Measurements from ENCODE around the gene PTPN3. TPM values are rescaled to one million over a fixed set of nuclear protein-coding genes. Genes with fewer than 3 reads are reported as not detected.

Gene PTPN3
- total and polyA plus RNA-seq, 12 donors: 3.1 to 70.7 (median 49.6) TPM

DNA sequence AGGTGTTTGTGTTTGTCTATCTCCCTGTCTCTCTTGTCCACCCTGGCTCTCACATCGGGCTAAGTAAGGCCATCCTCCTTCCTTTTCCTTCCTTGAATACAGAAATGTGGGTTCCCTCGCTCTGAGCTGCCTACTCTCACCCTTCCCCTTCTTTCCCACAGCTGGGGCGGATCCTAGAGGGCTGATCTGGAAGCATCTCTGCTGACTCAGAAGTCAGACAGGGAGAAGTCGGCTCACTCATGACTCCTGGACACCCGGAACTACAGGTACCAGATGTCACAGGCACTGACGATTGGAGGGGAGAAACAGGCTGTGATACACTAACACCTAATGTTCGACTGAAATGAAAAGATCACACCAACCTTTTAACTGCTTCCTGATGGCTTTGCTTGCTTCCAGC is 41.3 kb downstream of the PTPN3 start:
- 84 to 85% methylated on average over 7 of the region's 7 CpGs for WGBS, 2 donors
- DNase-seq (no peak), ATAC-seq (no peak)
- Histone ChIP-seq H3K4me3 (no peak overlapping the region), H3K36me3 (peaks cover 0 to 13% (median 0%) of the 10 kb centered on the region in 9 donors), H3K9me3 (no peaks in the 10 kb centered on the region), H3K27me3 (peaks cover 0 to 45% (median 0%) of the 10 kb centered on the region in 7 donors), H3K27ac (no peak overlapping the region), H3K4me1 (no peaks in the 10 kb centered on the region)
- TF ChIP-seq, protein P1, sequence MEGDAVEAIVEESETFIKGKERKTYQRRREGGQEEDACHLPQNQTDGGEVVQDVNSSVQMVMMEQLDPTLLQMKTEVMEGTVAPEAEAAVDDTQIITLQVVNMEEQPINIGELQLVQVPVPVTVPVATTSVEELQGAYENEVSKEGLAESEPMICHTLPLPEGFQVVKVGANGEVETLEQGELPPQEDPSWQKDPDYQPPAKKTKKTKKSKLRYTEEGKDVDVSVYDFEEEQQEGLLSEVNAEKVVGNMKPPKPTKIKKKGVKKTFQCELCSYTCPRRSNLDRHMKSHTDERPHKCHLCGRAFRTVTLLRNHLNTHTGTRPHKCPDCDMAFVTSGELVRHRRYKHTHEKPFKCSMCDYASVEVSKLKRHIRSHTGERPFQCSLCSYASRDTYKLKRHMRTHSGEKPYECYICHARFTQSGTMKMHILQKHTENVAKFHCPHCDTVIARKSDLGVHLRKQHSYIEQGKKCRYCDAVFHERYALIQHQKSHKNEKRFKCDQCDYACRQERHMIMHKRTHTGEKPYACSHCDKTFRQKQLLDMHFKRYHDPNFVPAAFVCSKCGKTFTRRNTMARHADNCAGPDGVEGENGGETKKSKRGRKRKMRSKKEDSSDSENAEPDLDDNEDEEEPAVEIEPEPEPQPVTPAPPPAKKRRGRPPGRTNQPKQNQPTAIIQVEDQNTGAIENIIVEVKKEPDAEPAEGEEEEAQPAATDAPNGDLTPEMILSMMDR (IDR thresholded peaks at IDR 0.05): no peak
- intact Hi-C loops (cut with DNase I): no loop called here

DNA sequence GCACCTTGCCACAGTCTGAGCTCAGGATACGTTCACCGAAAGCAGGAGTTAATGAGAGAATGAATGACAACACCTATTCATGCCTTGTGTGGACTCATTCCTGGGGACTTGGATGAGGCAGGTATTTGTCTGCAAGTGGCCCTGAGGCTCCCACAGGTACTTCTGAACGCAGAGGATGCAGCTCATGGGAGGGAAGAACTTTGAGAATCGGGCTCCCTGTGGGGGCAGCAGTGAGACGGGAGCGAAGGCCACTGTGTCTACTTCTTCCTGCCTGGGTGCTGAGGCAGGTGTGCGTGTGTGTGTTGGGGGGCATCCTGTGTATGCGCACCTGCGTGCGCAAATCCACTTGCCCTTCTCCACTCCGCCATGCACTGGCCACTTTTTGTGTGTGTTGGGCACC is 42.2 kb downstream of the PTPN3 start:
- Histone ChIP-seq H3K27ac (no peak overlapping the region), H3K4me3 (no peak overlapping the region), H3K9me3 (no peaks in the 10 kb centered on the region), H3K4me1 (no peaks in the 10 kb centered on the region), H3K36me3 (peaks cover 0 to 8% (median 0%) of the 10 kb centered on the region in 9 donors), H3K27me3 (peaks cover 0 to 37% (median 0%) of the 10 kb centered on the region in 7 donors)
- intact Hi-C loops (cut with DNase I): no loop called here
- 80 to 85% methylated on average over 11 of the region's 11 CpGs for WGBS, 2 donors
- DNase-seq (no peak), ATAC-seq (no peak)
- TF ChIP-seq, protein P1 (IDR thresholded peaks at IDR 0.05): no peak

DNA sequence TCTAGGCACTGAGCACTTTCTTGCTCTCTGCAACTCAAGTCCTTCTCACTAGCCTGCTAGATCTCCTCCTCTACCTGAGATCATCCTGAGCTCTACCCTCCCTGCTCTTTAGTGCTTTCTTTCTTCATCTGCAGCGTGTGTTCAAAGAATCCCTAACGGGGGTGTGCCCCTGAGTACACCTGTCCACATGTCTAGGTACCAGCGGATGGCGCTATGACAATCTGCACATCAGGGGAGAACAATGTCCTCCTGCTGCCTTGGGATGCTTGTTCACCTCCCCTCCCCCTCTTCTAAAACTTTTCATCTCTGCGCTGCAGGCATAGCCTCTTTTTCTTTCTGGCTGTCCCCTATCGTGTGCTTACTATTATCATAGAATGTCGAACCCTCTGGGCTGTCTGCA is 42.7 kb downstream of the PTPN3 start:
- no peak overlapping the region for H3K27ac ChIP-seq
- TF ChIP-seq, protein P1 (IDR thresholded peaks at IDR 0.05): no peak
- peaks cover 0 to 8% (median 0%) of the 10 kb centered on the region in 9 donors for H3K36me3 ChIP-seq
- H3K4me3 ChIP-seq: no peak overlapping the region
- intact Hi-C loops (cut with DNase I): no loop called here
- peaks cover 0 to 37% (median 0%) of the 10 kb centered on the region in 7 donors for H3K27me3 ChIP-seq
- no peaks in the 10 kb centered on the region for H3K9me3 ChIP-seq
- no peaks in the 10 kb centered on the region for H3K4me1 ChIP-seq
- ATAC-seq (no peak), DNase-seq (no peak)
- WGBS, 2 donors: 78 to 79% methylated on average over 7 of the region's 7 CpGs

DNA sequence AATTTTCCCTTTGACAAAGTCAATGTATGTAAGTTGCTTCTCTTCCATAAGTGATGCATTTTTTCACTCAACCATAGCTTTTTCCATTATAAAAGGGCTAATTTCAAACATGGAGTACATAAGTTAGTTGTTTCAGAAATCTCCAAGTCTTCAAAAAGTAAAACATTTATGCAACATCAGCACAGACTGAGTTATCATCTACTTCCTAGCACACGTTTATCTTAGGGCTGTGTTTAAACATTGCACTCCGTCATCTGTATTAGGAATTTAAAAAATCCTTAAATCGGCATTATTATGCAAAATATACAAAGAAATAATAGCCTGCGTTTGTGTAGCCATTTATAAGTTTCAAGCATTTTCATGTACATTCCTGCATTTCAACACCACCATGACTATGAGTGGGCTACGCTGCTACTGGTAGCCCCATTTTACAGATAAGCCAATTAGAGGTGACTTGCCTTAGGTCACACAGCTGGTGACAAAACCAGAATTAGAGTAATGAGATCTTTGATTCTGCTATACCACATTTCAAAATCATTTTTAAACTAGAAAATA is 43.4 kb downstream of the PTPN3 start:
- Histone ChIP-seq H3K27me3 (peaks cover 0 to 36% (median 0%) of the 10 kb centered on the region in 7 donors), H3K36me3 (peaks cover 0 to 8% (median 0%) of the 10 kb centered on the region in 9 donors), H3K4me1 (no peaks in the 10 kb centered on the region), H3K4me3 (no peak overlapping the region), H3K9me3 (no peaks in the 10 kb centered on the region), H3K27ac (no peak overlapping the region)
- no peak for DNase-seq
- ATAC-seq: no peak
- 81 to 84% methylated on average over 5 of the region's 5 CpGs for WGBS, 2 donors
- TF ChIP-seq, protein P1 (IDR thresholded peaks at IDR 0.05): no peak
- intact Hi-C loops (cut with DNase I): no loop called here

Data from heart right ventricle (tissue), 16 donors.